A549 (cell line): ENCODE measurements around the gene SPEF1. TPM values are rescaled to one million over a fixed set of nuclear protein-coding genes. Genes with fewer than 3 reads are reported as not detected.

Experiments used
- ATAC-seq, 2 experiments: fragments of 200-7000 bp in 1 of 2; fragments of >200 bp in 1 of 2; cut with Nextera tagmentation in 1 of 2; cut with Tn5 transposase in 1 of 2; 3 replicates each; pipeline versions ENCODE4 v1.8.0 to v1.9.1; 2018 to 2020; ENCODE audit warnings: mild to moderate bottlenecking in 1 of 2, moderate library complexity in 1 of 2
- CTCF ChIA-PET: fragments of 300-600 bp; sonication (Branson Sonifier 250); formaldehyde crosslinking; extraction: SDS; loops from one replicate; lab custom pipeline; 2021; ENCODE audit warnings: antibody characterized with exemption, inconsistent platforms; lab: Yijun Ruan, JAX
- POLR2A ChIA-PET: fragments of 350-600 bp; formaldehyde crosslinking; extraction: SDS; loops from one replicate; lab custom pipeline; 2021; ENCODE audit warnings: antibody characterized with exemption, inconsistent platforms; lab: Yijun Ruan, JAX
- DNase-seq, 2 experiments: peaks; one replicate each; pipeline versions ENCODE4 v3.0.0 to v3.0.0-alpha.2; 2011 to 2016; ENCODE audit warnings: low read depth in 1 of 2, low spot score in 1 of 2
- FAIRE-seq: peaks from 2 replicates; lab custom pipeline; 2011; peaks lifted over from hg19 to GRCh38; lab: Jason Lieb, UNC
- H3K27ac ChIP-seq, 2 experiments: fragments of >200 bp; sonication (Bioruptor Twin); formaldehyde crosslinking; 3 replicates each; pipeline ENCODE4 v1.5.1; 2016 to 2017
- H3K4me1 ChIP-seq: fragments of >200 bp; sonication (Bioruptor Twin); formaldehyde crosslinking; 3 replicates; pipeline ENCODE4 v1.6.1; 2016
- H3K4me2 ChIP-seq: fragments of >200 bp; sonication (Bioruptor Twin); formaldehyde crosslinking; 3 replicates; pipeline ENCODE4 v1.6.1; 2016
- H3K4me3 ChIP-seq: fragments of >200 bp; sonication (Bioruptor Twin); formaldehyde crosslinking; 3 replicates; pipeline ENCODE4 v1.5.1; 2016
- H3K9me3 ChIP-seq: fragments of >200 bp; sonication (Bioruptor Twin); formaldehyde crosslinking; 3 replicates; pipeline ENCODE4 v1.6.1; 2016
- CBX2 ChIP-seq: fragments of 200-600 bp; sonication (generic); IDR thresholded peaks from 2 replicates; pipeline ENCODE4 v1.6.1; 2016; ENCODE audit warnings: low read depth, mild to moderate bottlenecking, borderline replicate concordance
- CBX8 ChIP-seq: fragments of 200-600 bp; sonication (generic); IDR thresholded peaks from 2 replicates; pipeline ENCODE4 v1.6.1; 2016
- CEBPB ChIP-seq, 2 experiments: fragments of >200 bp in 1 of 2; sonication (Bioruptor Twin) in 1 of 2; formaldehyde crosslinking in 1 of 2; IDR thresholded peaks; 2 replicates each; pipeline ENCODE4 v1.6.1; 2012 to 2016
- CHD2 ChIP-seq: fragments of 150-350 bp; IDR thresholded peaks from 2 replicates; pipeline ENCODE4 v1.6.1; 2014; ENCODE audit warnings: low read length; ENCODE audit not compliant: partially characterized antibody
- CHD4 ChIP-seq: fragments of 200-600 bp; sonication (generic); IDR thresholded peaks from 2 replicates; pipeline ENCODE4 v1.6.1; 2016; ENCODE audit warnings: antibody characterized with exemption, mild to moderate bottlenecking, borderline replicate concordance
- ESRRA ChIP-seq: fragments of 150-350 bp; IDR thresholded peaks from 2 replicates; pipeline ENCODE4 v1.6.1; 2014; ENCODE audit warnings: mild to moderate bottlenecking, low read length, borderline replicate concordance
- FOSL2 ChIP-seq, 2 experiments: fragments of 450-650 bp in 1 of 2; fragments of >200 bp in 1 of 2; sonication (Bioruptor Twin) in 1 of 2; formaldehyde crosslinking; IDR thresholded peaks; 2 replicates each; pipeline versions ENCODE4 v1.5.0 to v1.6.1; 2016 to 2020; ENCODE audit warnings: mild to moderate bottlenecking in 1 of 2, moderate library complexity in 1 of 2
- FOXS1 ChIP-seq: fragments of 250-450 bp; sonication (Bioruptor Pico); IDR thresholded peaks from 2 replicates; pipeline ENCODE4 v1.5.0; 2020; ENCODE audit warnings: mild to moderate bottlenecking, moderate library complexity
- GATA3 ChIP-seq: IDR thresholded peaks from 2 replicates; pipeline ENCODE4 v1.6.1; 2012; ENCODE audit warnings: borderline replicate concordance
- HOXA7 ChIP-seq: fragments of 250-450 bp; sonication (Bioruptor Pico); IDR thresholded peaks from 2 replicates; pipeline ENCODE4 v1.5.0; 2020; ENCODE audit warnings: mild to moderate bottlenecking, moderate library complexity
- HOXB5 ChIP-seq: fragments of 250-450 bp; sonication (Bioruptor Pico); IDR thresholded peaks from 2 replicates; pipeline ENCODE4 v1.5.0; 2020; ENCODE audit warnings: mild to moderate bottlenecking, moderate library complexity
- JUN ChIP-seq, 2 experiments: fragments of >200 bp; sonication (Bioruptor Twin); formaldehyde crosslinking; IDR thresholded peaks; 2 replicates in 1 of 2; 3 replicates in 1 of 2; pipeline ENCODE4 v1.6.1; 2016 to 2017
- JUNB ChIP-seq: fragments of >200 bp; sonication (Bioruptor Twin); formaldehyde crosslinking; IDR thresholded peaks from 2 replicates; pipeline ENCODE4 v1.6.1; 2016
- MAZ ChIP-seq: fragments of 150-350 bp; IDR thresholded peaks from 2 replicates; pipeline ENCODE4 v1.6.1; 2014; ENCODE audit warnings: antibody characterized with exemption, low read depth, low read length, borderline replicate concordance
- NFE2L2 ChIP-seq: fragments of 150-350 bp; conservative IDR thresholded peaks from 2 replicates; pipeline ENCODE4 v1.6.1; 2014; ENCODE audit warnings: low read length
- NPAS2 ChIP-seq: fragments of 250-450 bp; sonication (Bioruptor Pico); IDR thresholded peaks from 2 replicates; pipeline ENCODE4 v1.8.0; 2022; ENCODE audit warnings: mild to moderate bottlenecking, moderate library complexity, borderline replicate concordance
- POLR2A ChIP-seq: IDR thresholded peaks from 2 replicates; pipeline ENCODE4 v1.6.1; 2012; ENCODE audit warnings: mild to moderate bottlenecking, low read length
- RARB ChIP-seq: fragments of 250-450 bp; sonication (Bioruptor Pico); IDR thresholded peaks from 2 replicates; pipeline ENCODE4 v1.8.0; 2021; ENCODE audit warnings: mild to moderate bottlenecking, moderate library complexity
- RFX5 ChIP-seq: fragments of 450-650 bp; IDR thresholded peaks from 2 replicates; pipeline ENCODE4 v1.7.1; 2014; ENCODE audit warnings: antibody characterized with exemption, mild to moderate bottlenecking, moderate library complexity
- RNF2 ChIP-seq: fragments of 200-600 bp; sonication (generic); IDR thresholded peaks from 2 replicates; pipeline ENCODE4 v1.6.1; 2016; ENCODE audit warnings: low read depth, mild to moderate bottlenecking, antibody characterized with exemption, moderate library complexity, borderline replicate concordance
- SMC3 ChIP-seq: fragments of >200 bp; sonication (Bioruptor Twin); formaldehyde crosslinking; IDR thresholded peaks from 3 replicates; pipeline ENCODE4 v1.6.1; 2018; ENCODE audit warnings: inconsistent platforms
- ZC3H11A ChIP-seq: fragments of 450-650 bp; IDR thresholded peaks from 2 replicates; pipeline ENCODE4 v1.6.1; 2014; ENCODE audit warnings: antibody characterized with exemption, mild to moderate bottlenecking
- ZNF302 ChIP-seq: fragments of 250-450 bp; sonication (Bioruptor Pico); IDR thresholded peaks from 2 replicates; pipeline ENCODE4 v1.9.0; 2021; ENCODE audit warnings: inconsistent platforms, mild to moderate bottlenecking, moderate library complexity
- WGBS: methylation state at CpG from one replicate; pipeline ENCODE4 v1.1.6; 2017; ENCODE audit errors: missing lambda C conversion rate; 5-methylcytosine and 5-hydroxymethylcytosine counted together
- polyA plus RNA-seq, 4 experiments: library from polyadenylated mRNA; depleted of rRNA in 3 of 4; stranded (reverse); fragments of >200 nt; fragmentation: RNase III in 1 of 4; extraction: RNeasy Plus Mini Kit Qiagen cat#74134 plus additional on column Dnase treatment in 1 of 4; gene quantifications; 2 replicates in 3 of 4; 3 replicates in 1 of 4; pipeline ENCODE4 v1.2.3, GENCODE V29; 2011 to 2017
- TF ChIP-seq, protein P1 (sequence below): fragments of >200 bp; sonication (Bioruptor Twin); formaldehyde crosslinking; IDR thresholded peaks from 3 replicates; pipeline ENCODE4 v1.5.1; 2016
- TF ChIP-seq, protein P2 (sequence below): fragments of 250-450 bp; sonication (Bioruptor Pico); IDR thresholded peaks from 2 replicates; pipeline ENCODE4 v1.5.0; 2020; ENCODE audit warnings: low read depth, mild to moderate bottlenecking, moderate library complexity
- TF ChIP-seq, protein P3 (sequence below): fragments of 200-600 bp; sonication (generic); IDR thresholded peaks from 2 replicates; pipeline ENCODE4 v1.6.1; 2016; ENCODE audit warnings: antibody characterized with exemption, mild to moderate bottlenecking, moderate library complexity
- TF ChIP-seq, protein P4 (sequence below): IDR thresholded peaks from 2 replicates; pipeline ENCODE4 v1.6.1; 2012

The SPEF1 gene
- polyA plus RNA-seq, 2 of the 4 experiments (the other 2 are of a cell fraction), result 0.41 to 1.3 TPM

DNA sequence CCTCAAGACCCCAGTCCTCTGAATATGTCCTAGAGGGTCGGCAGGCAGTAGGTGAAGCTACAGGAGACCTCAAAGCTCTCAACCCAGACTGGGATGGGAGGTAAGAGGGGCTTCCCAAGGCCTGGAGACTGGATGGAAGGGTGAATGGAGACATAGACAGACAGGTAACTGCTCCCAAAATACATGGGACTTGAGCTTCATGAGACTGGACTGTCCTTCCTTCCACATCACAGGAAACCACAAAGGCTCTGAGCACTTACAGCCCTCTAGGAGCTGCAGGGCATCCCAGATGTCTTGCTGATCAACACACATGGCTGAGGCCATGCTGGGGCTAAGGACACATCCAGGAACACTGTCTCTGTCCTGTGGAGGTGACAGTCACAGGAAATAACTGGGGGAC lies 37.2 kb downstream of the SPEF1 start:
- WGBS, result 62% methylated on average over 1 of the region's 1 CpG
- peak overlapping the region in 1 of 2 experiments; percentile 75; a peak in 2 of 6 replicates for H3K27ac ChIP-seq
- POLR2A ChIA-PET, result interaction anchor here (1.0 to 1.5 kb wide), 2 partner anchors 17 to 24 kb away, joined by 3 to 11 read pairs; partner anchors contain the start of gene ADISSP
- CTCF ChIA-PET, result interaction anchor here (1.1 to 72.1 kb wide), 7 partner anchors 4 to 181 kb away, joined by 5 to 2233 read pairs (median 169); partner anchors contain the start of genes ADAM33, ADISSP, CENPB and GFRA4
- ATAC-seq, result no peak
- DNase-seq, result no peak
- peaks cover 4% of the 10 kb centered on the region; the same call in 2 of the 3 replicates for H3K4me1 ChIP-seq
- H3K4me3 ChIP-seq, result no peak overlapping the region; the same call in 2 of the 3 replicates
- no peak for FAIRE-seq
- H3K9me3 ChIP-seq, result no peaks in the 10 kb centered on the region
- peak overlapping the region; percentile 71 for H3K4me2 ChIP-seq
- no peak for TF ChIP-seq HOXB5
- TF ChIP-seq ZC3H11A, result no peak
- no peak for TF ChIP-seq POLR2A
- no peak for TF ChIP-seq MAZ
- TF ChIP-seq, protein P1, sequence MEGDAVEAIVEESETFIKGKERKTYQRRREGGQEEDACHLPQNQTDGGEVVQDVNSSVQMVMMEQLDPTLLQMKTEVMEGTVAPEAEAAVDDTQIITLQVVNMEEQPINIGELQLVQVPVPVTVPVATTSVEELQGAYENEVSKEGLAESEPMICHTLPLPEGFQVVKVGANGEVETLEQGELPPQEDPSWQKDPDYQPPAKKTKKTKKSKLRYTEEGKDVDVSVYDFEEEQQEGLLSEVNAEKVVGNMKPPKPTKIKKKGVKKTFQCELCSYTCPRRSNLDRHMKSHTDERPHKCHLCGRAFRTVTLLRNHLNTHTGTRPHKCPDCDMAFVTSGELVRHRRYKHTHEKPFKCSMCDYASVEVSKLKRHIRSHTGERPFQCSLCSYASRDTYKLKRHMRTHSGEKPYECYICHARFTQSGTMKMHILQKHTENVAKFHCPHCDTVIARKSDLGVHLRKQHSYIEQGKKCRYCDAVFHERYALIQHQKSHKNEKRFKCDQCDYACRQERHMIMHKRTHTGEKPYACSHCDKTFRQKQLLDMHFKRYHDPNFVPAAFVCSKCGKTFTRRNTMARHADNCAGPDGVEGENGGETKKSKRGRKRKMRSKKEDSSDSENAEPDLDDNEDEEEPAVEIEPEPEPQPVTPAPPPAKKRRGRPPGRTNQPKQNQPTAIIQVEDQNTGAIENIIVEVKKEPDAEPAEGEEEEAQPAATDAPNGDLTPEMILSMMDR, result no peak
- TF ChIP-seq NPAS2 (CRISPR knock-in tag), result no peak
- no peak for TF ChIP-seq ESRRA
- no peak for TF ChIP-seq JUN (IDR thresholded peaks at IDR 0.05)
- TF ChIP-seq, protein P2, sequence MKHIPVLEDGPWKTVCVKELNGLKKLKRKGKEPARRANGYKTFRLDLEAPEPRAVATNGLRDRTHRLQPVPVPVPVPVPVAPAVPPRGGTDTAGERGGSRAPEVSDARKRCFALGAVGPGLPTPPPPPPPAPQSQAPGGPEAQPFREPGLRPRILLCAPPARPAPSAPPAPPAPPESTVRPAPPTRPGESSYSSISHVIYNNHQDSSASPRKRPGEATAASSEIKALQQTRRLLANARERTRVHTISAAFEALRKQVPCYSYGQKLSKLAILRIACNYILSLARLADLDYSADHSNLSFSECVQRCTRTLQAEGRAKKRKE (CRISPR knock-in tag), result no peak
- TF ChIP-seq NFE2L2, result no peak
- no peak for TF ChIP-seq CBX8
- TF ChIP-seq RARB (CRISPR knock-in tag), result no peak
- no peak for TF ChIP-seq RNF2
- TF ChIP-seq SMC3, result no peak
- no peak for TF ChIP-seq JUNB
- no peak for TF ChIP-seq GATA3
- TF ChIP-seq CHD2, result no peak
- TF ChIP-seq CEBPB (IDR thresholded peaks at IDR 0.05), result no peak

DNA sequence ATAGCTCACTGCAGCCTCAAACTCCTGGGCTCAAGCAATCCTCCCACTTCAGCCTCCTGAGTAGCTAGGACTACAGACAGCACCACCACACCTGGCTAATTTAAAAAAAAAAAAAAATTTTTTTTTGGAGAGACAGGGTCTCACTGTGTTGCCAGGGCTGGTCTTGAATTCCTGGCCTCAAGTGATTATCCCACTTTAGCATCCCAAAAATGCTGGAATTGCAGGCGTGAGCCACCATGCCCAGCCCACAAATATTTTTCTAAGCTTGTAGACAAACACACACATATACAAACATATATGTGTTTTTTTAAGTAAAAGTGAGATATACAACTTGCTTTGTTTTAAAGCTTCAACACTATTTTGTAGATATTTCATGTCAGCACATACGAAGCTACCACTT lies 38.0 kb downstream of the SPEF1 start:
- no peaks in the 10 kb centered on the region for H3K9me3 ChIP-seq
- TF ChIP-seq HOXA7 (no peak), FOSL2 (IDR thresholded peaks at IDR 0.05) (no peak), FOSL2 (CRISPR knock-in tag; IDR thresholded peaks at IDR 0.05) (no peak), HOXB5 (no peak), RFX5 (no peak), ZNF302 (no peak), CBX2 (no peak), FOXS1 (CRISPR knock-in tag) (no peak), CHD4 (no peak), GATA3 (no peak), CBX8 (no peak)
- TF ChIP-seq, protein P3, sequence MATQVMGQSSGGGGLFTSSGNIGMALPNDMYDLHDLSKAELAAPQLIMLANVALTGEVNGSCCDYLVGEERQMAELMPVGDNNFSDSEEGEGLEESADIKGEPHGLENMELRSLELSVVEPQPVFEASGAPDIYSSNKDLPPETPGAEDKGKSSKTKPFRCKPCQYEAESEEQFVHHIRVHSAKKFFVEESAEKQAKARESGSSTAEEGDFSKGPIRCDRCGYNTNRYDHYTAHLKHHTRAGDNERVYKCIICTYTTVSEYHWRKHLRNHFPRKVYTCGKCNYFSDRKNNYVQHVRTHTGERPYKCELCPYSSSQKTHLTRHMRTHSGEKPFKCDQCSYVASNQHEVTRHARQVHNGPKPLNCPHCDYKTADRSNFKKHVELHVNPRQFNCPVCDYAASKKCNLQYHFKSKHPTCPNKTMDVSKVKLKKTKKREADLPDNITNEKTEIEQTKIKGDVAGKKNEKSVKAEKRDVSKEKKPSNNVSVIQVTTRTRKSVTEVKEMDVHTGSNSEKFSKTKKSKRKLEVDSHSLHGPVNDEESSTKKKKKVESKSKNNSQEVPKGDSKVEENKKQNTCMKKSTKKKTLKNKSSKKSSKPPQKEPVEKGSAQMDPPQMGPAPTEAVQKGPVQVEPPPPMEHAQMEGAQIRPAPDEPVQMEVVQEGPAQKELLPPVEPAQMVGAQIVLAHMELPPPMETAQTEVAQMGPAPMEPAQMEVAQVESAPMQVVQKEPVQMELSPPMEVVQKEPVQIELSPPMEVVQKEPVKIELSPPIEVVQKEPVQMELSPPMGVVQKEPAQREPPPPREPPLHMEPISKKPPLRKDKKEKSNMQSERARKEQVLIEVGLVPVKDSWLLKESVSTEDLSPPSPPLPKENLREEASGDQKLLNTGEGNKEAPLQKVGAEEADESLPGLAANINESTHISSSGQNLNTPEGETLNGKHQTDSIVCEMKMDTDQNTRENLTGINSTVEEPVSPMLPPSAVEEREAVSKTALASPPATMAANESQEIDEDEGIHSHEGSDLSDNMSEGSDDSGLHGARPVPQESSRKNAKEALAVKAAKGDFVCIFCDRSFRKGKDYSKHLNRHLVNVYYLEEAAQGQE, result no peak
- TF ChIP-seq, protein P4, sequence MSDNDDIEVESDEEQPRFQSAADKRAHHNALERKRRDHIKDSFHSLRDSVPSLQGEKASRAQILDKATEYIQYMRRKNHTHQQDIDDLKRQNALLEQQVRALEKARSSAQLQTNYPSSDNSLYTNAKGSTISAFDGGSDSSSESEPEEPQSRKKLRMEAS, result no peak
- H3K27ac ChIP-seq, result no peak overlapping the region
- WGBS, result 85% methylated on average over 2 of the region's 2 CpGs
- ATAC-seq (no peak), DNase-seq (no peak), FAIRE-seq (no peak)
- POLR2A ChIA-PET, result no interaction called here
- no peak overlapping the region for H3K4me3 ChIP-seq
- no peak overlapping the region for H3K4me2 ChIP-seq
- CTCF ChIA-PET, result interaction anchor here (5.2 to 72.1 kb wide), 5 partner anchors 4 to 65 kb away, joined by 36 to 2233 read pairs (median 1634); partner anchors contain the start of genes ADAM33, ADISSP, CENPB and GFRA4
- peaks cover 12% of the 10 kb centered on the region; the same call in 2 of the 3 replicates for H3K4me1 ChIP-seq
